NT2/D1 (cell line): ENCODE results near the gene USP12.
"Not testable (repeated sequence)": the region's sequence is repeated elsewhere in the genome, so short reads cannot be mapped to it uniquely, and the experiment has no call there.

Source experiments
- DNase-seq: peaks from one replicate; pipeline ENCODE4 v3.0.0-alpha.2; 2011; ENCODE audit warnings: low read depth, low spot score
- H3K27me3 ChIP-seq: 2 replicates; pipeline ENCODE4 v1.6.0; 2011; ENCODE audit warnings: mild to moderate bottlenecking; ENCODE audit not compliant: insufficient read length, insufficient read depth
- H3K36me3 ChIP-seq: 2 replicates; pipeline ENCODE4 v1.6.1; 2011; ENCODE audit warnings: mild to moderate bottlenecking, low read length, mixed read lengths; ENCODE audit not compliant: insufficient read depth, insufficient read length
- H3K4me1 ChIP-seq: 2 replicates; pipeline ENCODE4 v1.5.1; 2011; ENCODE audit not compliant: insufficient read depth, insufficient read length
- H3K4me3 ChIP-seq: 2 replicates; pipeline ENCODE4 v1.5.1; 2011; ENCODE audit warnings: low read depth; ENCODE audit not compliant: insufficient read length
- H3K9ac ChIP-seq: 2 replicates; pipeline ENCODE4 v1.6.0; 2011; ENCODE audit warnings: low read depth; ENCODE audit not compliant: insufficient read length
- H3K9me3 ChIP-seq: 2 replicates; pipeline ENCODE4 v1.5.1; 2011; ENCODE audit warnings: mild to moderate bottlenecking, low read length; ENCODE audit not compliant: insufficient read depth
- SUZ12 ChIP-seq: IDR thresholded peaks from 2 replicates; pipeline ENCODE4 v1.6.1; 2011; ENCODE audit not compliant: insufficient read length, insufficient read depth; ENCODE audit errors: extremely low read depth
- YY1 ChIP-seq: IDR thresholded peaks from 2 replicates; pipeline ENCODE4 v1.6.1; 2011; ENCODE audit not compliant: insufficient read length, insufficient read depth
- ZNF274 ChIP-seq: IDR thresholded peaks from 2 replicates; pipeline ENCODE4 v1.6.1; 2011; ENCODE audit warnings: mild to moderate bottlenecking, low read depth, low read length

Gene USP12

GRCh38 chr13:27125357-27126282 is 46.0 kb downstream of the USP12 start:
- no peak overlapping the region for H3K9ac ChIP-seq
- H3K4me1 ChIP-seq = peaks cover 2% of the 10 kb centered on the region
- H3K4me3 ChIP-seq = no peak overlapping the region
- TF ChIP-seq ZNF274 (no peak), SUZ12 (no peak), YY1 (no peak)
- peaks cover 31% of the 10 kb centered on the region for H3K9me3 ChIP-seq
- H3K36me3 ChIP-seq = no peaks in the 10 kb centered on the region
- no peaks in the 10 kb centered on the region for H3K27me3 ChIP-seq
- peak; percentile 2 for DNase-seq

- H3K36me3 ChIP-seq = no peaks in the 10 kb centered on the region
- no peaks in the 10 kb centered on the region for H3K27me3 ChIP-seq
- peaks cover 2% of the 10 kb centered on the region for H3K4me1 ChIP-seq
- TF ChIP-seq ZNF274 (no peak), SUZ12 (no peak), YY1 (no peak)
- H3K9ac ChIP-seq = no peak overlapping the region
- H3K9me3 ChIP-seq = peaks cover 31% of the 10 kb centered on the region
- DNase-seq = no peak
- no peak overlapping the region for H3K4me3 ChIP-seq
Measured at GRCh38 chr13:27124571-27124970, 47.0 kb downstream of the USP12 start.

GRCh38 chr13:27123445-27123844 is 48.2 kb downstream of the USP12 start:
- DNase-seq, H3K36me3 ChIP-seq, H3K27me3 ChIP-seq, H3K4me3 ChIP-seq, H3K9ac ChIP-seq, H3K4me1 ChIP-seq: not testable (repeated sequence)
- peaks cover 31% of the 10 kb centered on the region for H3K9me3 ChIP-seq

GRCh38 chr13:27122036-27122435 is 49.6 kb downstream of the USP12 start:
- Histone ChIP-seq H3K9me3 (peaks cover 31% of the 10 kb centered on the region), H3K4me1 (peaks cover 2% of the 10 kb centered on the region), H3K4me3 (no peak overlapping the region), H3K36me3 (no peaks in the 10 kb centered on the region), H3K27me3 (no peaks in the 10 kb centered on the region), H3K9ac (no peak overlapping the region)
- TF ChIP-seq YY1 (no peak), SUZ12 (no peak), ZNF274 (no peak)
- no peak for DNase-seq

GRCh38 chr13:27120811-27121210 is 50.8 kb downstream of the USP12 start:
- no peak for DNase-seq
- H3K36me3 ChIP-seq = no peaks in the 10 kb centered on the region
- no peak overlapping the region for H3K4me3 ChIP-seq
- peaks cover 30% of the 10 kb centered on the region for H3K9me3 ChIP-seq
- H3K27me3 ChIP-seq = no peaks in the 10 kb centered on the region
- no peak for TF ChIP-seq YY1
- TF ChIP-seq SUZ12 = no peak
- no peak for TF ChIP-seq ZNF274
- H3K9ac ChIP-seq = no peak overlapping the region
- no peaks in the 10 kb centered on the region for H3K4me1 ChIP-seq

- TF ChIP-seq YY1 (no peak), SUZ12 (no peak), ZNF274 (no peak)
- no peaks in the 10 kb centered on the region for H3K4me1 ChIP-seq
- H3K27me3 ChIP-seq = no peaks in the 10 kb centered on the region
- H3K36me3 ChIP-seq = peaks cover 4% of the 10 kb centered on the region
- H3K4me3 ChIP-seq = no peak overlapping the region
- H3K9ac ChIP-seq = no peak overlapping the region
- no peak for DNase-seq
- H3K9me3 ChIP-seq = peaks cover 22% of the 10 kb centered on the region
Measured at GRCh38 chr13:27120011-27120410, 51.6 kb downstream of the USP12 start.

- Histone ChIP-seq H3K27me3 (no peaks in the 10 kb centered on the region), H3K4me3 (no peak overlapping the region), H3K9me3 (peaks cover 7% of the 10 kb centered on the region; the same call in 1 of the 2 replicates), H3K9ac (no peak overlapping the region), H3K36me3 (peaks cover 6% of the 10 kb centered on the region), H3K4me1 (no peaks in the 10 kb centered on the region)
- no peak for TF ChIP-seq ZNF274
- no peak for DNase-seq
Measured at GRCh38 chr13:27118428-27119054, 53.1 kb downstream of the USP12 start.

- Histone ChIP-seq H3K4me1 (no peaks in the 10 kb centered on the region), H3K4me3 (no peak overlapping the region), H3K9me3 (peaks cover 2% of the 10 kb centered on the region; the same call in 1 of the 2 replicates), H3K27me3 (no peaks in the 10 kb centered on the region), H3K36me3 (peaks cover 9% of the 10 kb centered on the region), H3K9ac (no peak overlapping the region)
- TF ChIP-seq SUZ12 (no peak), ZNF274 (no peak), YY1 (no peak)
- no peak for DNase-seq
Measured at GRCh38 chr13:27117952-27118351, 53.7 kb downstream of the USP12 start.
